NB4 (cell line): ENCODE measurements around the gene SYNE1.

ENCODE experiments used
- DNase-seq: peaks from one replicate; pipeline ENCODE4 v3.0.0; 2010; ENCODE audit warnings: low read depth
- H3K4me3 ChIP-seq: one replicate; pipeline ENCODE4 v1.5.1; 2011; ENCODE audit warnings: mild to moderate bottlenecking, low read depth, low read length, moderate library complexity
- CTCF ChIP-seq: IDR thresholded peaks from one replicate; pipeline ENCODE4 v1.5.1; 2012; ENCODE audit warnings: low read depth, low read length
- MAX ChIP-seq: IDR thresholded peaks from 2 replicates; pipeline ENCODE4 v1.6.1; 2011; ENCODE audit warnings: low read depth, low read length
- MYC ChIP-seq: IDR thresholded peaks from 2 replicates; pipeline ENCODE4 v1.6.1; 2011; ENCODE audit warnings: low read depth, low read length
- POLR2A ChIP-seq: IDR thresholded peaks from 2 replicates; pipeline ENCODE4 v1.6.1; 2011; ENCODE audit warnings: mild to moderate bottlenecking; ENCODE audit not compliant: insufficient read length; ENCODE audit errors: extremely low read depth

The SYNE1 gene

GRCh38 chr6:152180601-152181000, 456.6 kb downstream of the SYNE1 start:
- no peak overlapping the region for H3K4me3 ChIP-seq
- DNase-seq: no peak
- no peak for TF ChIP-seq POLR2A
- no peak for TF ChIP-seq MYC
- no peak for TF ChIP-seq MAX
- no peak for TF ChIP-seq CTCF

GRCh38 chr6:152176268-152176667, 460.9 kb downstream of the SYNE1 start:
- no peak for TF ChIP-seq CTCF
- TF ChIP-seq MAX: no peak
- TF ChIP-seq MYC: no peak
- TF ChIP-seq POLR2A: no peak
- H3K4me3 ChIP-seq: no peak overlapping the region
- DNase-seq: no peak

- TF ChIP-seq MYC (no peak), MAX (no peak), POLR2A (no peak), CTCF (no peak)
- no peak for DNase-seq
- H3K4me3 ChIP-seq: no peak overlapping the region
Measured at GRCh38 chr6:152173957-152174356, 463.2 kb downstream of the SYNE1 start.

DNA sequence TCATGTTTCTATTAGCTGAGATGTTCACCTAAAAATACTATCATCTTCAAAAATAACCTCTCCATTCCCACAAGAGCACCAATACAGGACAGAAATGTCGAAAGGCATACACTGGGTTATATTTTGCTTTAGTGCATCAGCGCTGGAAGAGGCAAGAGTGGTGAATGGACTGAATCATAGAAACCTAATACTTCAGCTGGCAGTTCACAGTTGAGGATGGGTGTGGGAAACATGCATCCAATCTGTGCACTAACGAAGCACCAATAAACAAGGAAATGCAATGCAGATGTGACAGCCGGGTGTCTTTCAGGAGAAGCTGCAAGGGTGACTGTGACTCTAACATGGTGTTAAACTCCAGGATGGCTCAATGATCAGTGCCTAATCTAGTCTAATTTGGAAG, 463.8 kb downstream of the SYNE1 start:
- TF ChIP-seq MAX (no peak), CTCF (no peak), POLR2A (no peak), MYC (no peak)

GRCh38 chr6:152170702-152171667, 466.2 kb downstream of the SYNE1 start:
- DNase-seq: no peak
- no peak overlapping the region for H3K4me3 ChIP-seq
- TF ChIP-seq POLR2A (no peak), CTCF (no peak)

More for the DNA sequence above, 463.8 kb downstream of the SYNE1 start:
- no peak for DNase-seq
- no peak overlapping the region for H3K4me3 ChIP-seq

DNA sequence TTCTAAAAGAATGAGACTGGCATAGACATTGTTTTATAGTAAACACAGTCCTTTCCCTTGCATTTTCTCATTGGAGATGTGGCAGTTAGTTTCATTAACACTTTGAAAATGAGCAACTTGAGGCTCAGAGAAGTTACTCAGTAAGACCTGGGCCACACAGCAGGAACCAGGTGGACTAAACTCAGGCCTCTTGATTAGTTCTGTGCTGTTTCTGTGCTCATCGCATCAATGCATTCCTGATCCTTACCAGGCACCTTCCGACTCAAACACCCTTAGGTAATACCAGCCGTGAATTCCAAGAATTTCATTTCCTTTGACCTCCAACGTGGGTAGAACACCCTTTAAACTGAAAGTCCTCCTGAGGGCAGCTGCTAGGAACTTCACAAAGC, 466.9 kb downstream of the SYNE1 start:
- H3K4me3 ChIP-seq: no peak overlapping the region
- TF ChIP-seq CTCF (no peak), MAX (no peak), MYC (no peak), POLR2A (no peak)
- DNase-seq: no peak
